ENCODE data around the gene LYZL1. TPM values are rescaled to one million over a fixed set of nuclear protein-coding genes. Genes with fewer than 3 reads are reported as not detected.

The LYZL1 gene
- total RNA-seq, 1 experiment from 2014 or later: not detected

DNA sequence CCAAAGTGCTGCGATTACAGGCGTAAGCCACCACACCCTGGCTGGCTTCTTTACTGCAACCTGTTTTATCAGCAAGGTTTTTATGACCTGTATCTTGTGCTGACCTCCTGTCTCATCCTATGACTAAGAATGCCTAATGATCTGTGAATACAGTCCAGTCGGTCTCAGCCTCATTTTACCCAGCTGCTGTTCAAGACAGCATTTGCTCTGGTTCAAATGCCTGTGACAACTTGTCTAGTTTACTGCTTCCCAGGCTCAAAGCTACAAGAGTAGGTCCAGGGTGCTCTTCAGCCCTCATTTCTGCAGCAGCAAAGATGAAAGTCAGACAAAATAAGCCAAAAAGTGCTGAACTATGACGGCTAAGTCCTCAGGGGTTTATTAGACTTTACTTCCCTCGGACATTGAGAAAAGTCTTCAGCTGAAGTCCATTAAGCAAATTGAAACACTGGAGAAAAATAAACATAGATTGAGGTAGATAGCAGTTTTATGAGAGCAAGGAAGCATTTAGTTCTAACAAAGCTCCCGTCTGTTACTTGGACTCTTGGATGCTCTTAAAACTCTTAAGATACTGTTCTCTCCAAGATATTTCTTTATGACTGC lies 12.5 kb upstream of the LYZL1 start (continued):
- TF ChIP-seq, protein P1, sequence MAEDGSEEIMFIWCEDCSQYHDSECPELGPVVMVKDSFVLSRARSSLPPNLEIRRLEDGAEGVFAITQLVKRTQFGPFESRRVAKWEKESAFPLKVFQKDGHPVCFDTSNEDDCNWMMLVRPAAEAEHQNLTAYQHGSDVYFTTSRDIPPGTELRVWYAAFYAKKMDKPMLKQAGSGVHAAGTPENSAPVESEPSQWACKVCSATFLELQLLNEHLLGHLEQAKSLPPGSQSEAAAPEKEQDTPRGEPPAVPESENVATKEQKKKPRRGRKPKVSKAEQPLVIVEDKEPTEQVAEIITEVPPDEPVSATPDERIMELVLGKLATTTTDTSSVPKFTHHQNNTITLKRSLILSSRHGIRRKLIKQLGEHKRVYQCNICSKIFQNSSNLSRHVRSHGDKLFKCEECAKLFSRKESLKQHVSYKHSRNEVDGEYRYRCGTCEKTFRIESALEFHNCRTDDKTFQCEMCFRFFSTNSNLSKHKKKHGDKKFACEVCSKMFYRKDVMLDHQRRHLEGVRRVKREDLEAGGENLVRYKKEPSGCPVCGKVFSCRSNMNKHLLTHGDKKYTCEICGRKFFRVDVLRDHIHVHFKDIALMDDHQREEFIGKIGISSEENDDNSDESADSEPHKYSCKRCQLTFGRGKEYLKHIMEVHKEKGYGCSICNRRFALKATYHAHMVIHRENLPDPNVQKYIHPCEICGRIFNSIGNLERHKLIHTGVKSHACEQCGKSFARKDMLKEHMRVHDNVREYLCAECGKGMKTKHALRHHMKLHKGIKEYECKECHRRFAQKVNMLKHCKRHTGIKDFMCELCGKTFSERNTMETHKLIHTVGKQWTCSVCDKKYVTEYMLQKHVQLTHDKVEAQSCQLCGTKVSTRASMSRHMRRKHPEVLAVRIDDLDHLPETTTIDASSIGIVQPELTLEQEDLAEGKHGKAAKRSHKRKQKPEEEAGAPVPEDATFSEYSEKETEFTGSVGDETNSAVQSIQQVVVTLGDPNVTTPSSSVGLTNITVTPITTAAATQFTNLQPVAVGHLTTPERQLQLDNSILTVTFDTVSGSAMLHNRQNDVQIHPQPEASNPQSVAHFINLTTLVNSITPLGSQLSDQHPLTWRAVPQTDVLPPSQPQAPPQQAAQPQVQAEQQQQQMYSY (CRISPR knock-in tag; IDR thresholded peaks at IDR 0.05): no peak
- TF ChIP-seq ATF1 (CRISPR knock-in tag; IDR thresholded peaks at IDR 0.05): no peak
- no peak for TF ChIP-seq NR1H2 (CRISPR knock-in tag; IDR thresholded peaks at IDR 0.05)
- no peak for TF ChIP-seq IRF2 (CRISPR knock-in tag; IDR thresholded peaks at IDR 0.05; ENCODE audit: borderline replicate concordance, low read depth)
- TF ChIP-seq, protein P2, sequence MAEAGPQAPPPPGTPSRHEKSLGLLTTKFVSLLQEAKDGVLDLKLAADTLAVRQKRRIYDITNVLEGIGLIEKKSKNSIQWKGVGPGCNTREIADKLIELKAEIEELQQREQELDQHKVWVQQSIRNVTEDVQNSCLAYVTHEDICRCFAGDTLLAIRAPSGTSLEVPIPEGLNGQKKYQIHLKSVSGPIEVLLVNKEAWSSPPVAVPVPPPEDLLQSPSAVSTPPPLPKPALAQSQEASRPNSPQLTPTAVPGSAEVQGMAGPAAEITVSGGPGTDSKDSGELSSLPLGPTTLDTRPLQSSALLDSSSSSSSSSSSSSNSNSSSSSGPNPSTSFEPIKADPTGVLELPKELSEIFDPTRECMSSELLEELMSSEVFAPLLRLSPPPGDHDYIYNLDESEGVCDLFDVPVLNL (CRISPR knock-in tag; IDR thresholded peaks at IDR 0.05; ENCODE audit: borderline replicate concordance, low read depth): no peak

DNA sequence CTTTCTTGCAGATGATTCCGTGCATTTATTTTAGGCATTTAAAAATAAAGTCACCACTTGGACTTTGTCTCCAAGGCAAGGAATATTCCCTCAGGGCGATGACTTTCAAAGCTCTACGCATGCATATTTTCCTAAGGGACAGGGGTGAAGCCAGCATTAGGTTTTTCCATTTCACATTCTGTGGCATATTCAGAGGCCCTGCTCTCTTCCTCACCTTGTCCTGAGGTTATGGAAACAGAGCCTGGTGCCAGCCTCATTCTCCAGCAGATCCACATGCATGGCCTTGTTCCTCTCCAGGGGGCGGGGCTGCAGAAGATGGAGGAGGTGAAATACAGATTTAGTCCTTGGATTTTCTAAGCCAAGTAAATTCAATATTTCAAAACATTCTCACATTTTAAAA lies 11.6 kb upstream of the LYZL1 start:
- H3K9me3 Mint-ChIP-seq: peaks cover 4% of the 10 kb centered on the region
- no peak for DNase-seq (ENCODE audit: low spot score)
- ChIA-PET CTCF (no interaction called here), POLR2A (no interaction called here)
- H3K4me1 Mint-ChIP-seq: peaks cover 14% of the 10 kb centered on the region
- no peak overlapping the region for H3K4me3 Mint-ChIP-seq
- H3K27ac Mint-ChIP-seq: no peak overlapping the region
- ATAC-seq: no peak; the same call in 1 of the 2 replicates
- no peaks in the 10 kb centered on the region for H3K27me3 Mint-ChIP-seq (ENCODE audit: low read depth)
- H3K36me3 Mint-ChIP-seq: 0 out of 2 replicates have a peak, but pooled peaks cover 3% of the 10 kb centered on the region
- TF ChIP-seq, protein P3, sequence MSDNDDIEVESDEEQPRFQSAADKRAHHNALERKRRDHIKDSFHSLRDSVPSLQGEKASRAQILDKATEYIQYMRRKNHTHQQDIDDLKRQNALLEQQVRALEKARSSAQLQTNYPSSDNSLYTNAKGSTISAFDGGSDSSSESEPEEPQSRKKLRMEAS (CRISPR knock-in tag; IDR thresholded peaks at IDR 0.05): no peak
- TF ChIP-seq, protein P4, sequence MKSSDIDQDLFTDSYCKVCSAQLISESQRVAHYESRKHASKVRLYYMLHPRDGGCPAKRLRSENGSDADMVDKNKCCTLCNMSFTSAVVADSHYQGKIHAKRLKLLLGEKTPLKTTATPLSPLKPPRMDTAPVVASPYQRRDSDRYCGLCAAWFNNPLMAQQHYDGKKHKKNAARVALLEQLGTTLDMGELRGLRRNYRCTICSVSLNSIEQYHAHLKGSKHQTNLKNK (CRISPR knock-in tag; IDR thresholded peaks at IDR 0.05): no peak

DNA sequence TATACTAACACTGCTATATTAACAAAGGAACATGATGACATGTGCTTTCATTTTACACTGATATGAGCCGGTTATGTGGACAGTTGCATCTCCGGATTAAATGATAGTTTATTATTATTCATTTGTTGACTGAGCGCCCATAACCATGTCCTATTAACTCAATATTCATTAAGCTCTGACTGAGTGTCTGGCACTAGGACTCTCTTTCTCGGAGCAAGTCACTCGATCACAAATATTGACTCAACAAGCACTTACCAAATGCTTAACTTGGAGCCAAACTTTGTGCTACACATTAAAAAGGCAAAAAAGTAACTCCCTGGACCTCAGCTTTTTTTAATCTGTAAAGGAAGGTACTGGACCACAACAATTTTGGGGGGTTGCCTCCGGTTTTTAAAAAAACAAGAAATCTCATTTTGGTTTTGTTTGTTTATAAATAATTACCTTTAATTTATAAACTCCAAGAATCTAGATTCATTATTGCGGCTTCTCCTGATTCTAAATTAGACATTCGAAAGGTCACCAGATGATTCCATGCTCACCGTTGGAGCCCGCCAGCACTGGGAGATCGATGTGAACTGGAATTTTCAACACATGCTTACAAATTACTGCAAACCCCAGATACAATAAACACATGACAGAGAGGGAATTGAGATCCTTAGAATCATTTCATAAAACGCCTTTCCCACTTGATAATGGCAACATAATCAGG lies 8.9 kb upstream of the LYZL1 start:
- CTCF ChIA-PET: no interaction called here
- H3K36me3 Mint-ChIP-seq: 0 out of 2 replicates have a peak, but pooled peaks cover 3% of the 10 kb centered on the region
- no peak for TF ChIP-seq ATF1 (CRISPR knock-in tag; IDR thresholded peaks at IDR 0.05)
- TF ChIP-seq, protein P3 (CRISPR knock-in tag; IDR thresholded peaks at IDR 0.05): no peak
- TF ChIP-seq, protein P5, sequence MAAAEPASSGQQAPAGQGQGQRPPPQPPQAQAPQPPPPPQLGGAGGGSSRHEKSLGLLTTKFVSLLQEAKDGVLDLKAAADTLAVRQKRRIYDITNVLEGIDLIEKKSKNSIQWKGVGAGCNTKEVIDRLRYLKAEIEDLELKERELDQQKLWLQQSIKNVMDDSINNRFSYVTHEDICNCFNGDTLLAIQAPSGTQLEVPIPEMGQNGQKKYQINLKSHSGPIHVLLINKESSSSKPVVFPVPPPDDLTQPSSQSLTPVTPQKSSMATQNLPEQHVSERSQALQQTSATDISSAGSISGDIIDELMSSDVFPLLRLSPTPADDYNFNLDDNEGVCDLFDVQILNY (CRISPR knock-in tag; IDR thresholded peaks at IDR 0.05): no peak
- no peak for TF ChIP-seq HMGA2 (CRISPR knock-in tag; IDR thresholded peaks at IDR 0.05)
- no peak for TF ChIP-seq FOXK1 (CRISPR knock-in tag; IDR thresholded peaks at IDR 0.05)

DNA sequence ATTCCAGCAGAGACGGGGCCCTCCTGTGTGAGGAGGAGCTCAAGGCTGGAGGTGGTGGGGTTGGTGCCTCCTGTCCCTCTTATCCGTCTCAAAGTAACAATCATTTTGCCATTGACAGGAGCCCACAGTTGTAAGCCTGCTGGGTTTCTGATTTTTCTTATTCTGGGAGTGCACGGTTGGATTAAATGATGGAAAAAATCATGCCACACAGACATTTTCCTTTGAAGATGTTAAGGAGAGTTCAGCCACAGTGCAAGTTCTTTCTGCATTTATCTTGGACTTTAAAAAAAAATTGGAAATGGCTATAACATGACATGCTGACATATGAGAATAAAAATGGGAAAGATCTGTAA lies 8.4 kb upstream of the LYZL1 start:
- Mint-ChIP-seq H3K36me3 (0 out of 2 replicates have a peak, but pooled peaks cover under 1% of the 10 kb centered on the region), H3K27me3 (ENCODE audit: low read depth) (no peaks in the 10 kb centered on the region), H3K4me1 (peaks cover 18% of the 10 kb centered on the region), H3K4me3 (no peak overlapping the region), H3K9me3 (peaks cover 1% of the 10 kb centered on the region), H3K27ac (no peak overlapping the region)
- ChIA-PET CTCF (no interaction called here), POLR2A (interaction anchor here (0.6 kb wide), 1 partner anchor 87 kb away, joined by 4 read pairs; no protein-coding TSS in a partner anchor)
- DNase-seq (ENCODE audit: low spot score): no peak
- no peak for ATAC-seq
- TF ChIP-seq CREB1 (CRISPR knock-in tag; IDR thresholded peaks at IDR 0.05) (no peak), ZNF416 (CRISPR knock-in tag; IDR thresholded peaks at IDR 0.05) (no peak), NFATC4 (CRISPR knock-in tag; IDR thresholded peaks at IDR 0.05) (no peak)
- TF ChIP-seq, protein P6, sequence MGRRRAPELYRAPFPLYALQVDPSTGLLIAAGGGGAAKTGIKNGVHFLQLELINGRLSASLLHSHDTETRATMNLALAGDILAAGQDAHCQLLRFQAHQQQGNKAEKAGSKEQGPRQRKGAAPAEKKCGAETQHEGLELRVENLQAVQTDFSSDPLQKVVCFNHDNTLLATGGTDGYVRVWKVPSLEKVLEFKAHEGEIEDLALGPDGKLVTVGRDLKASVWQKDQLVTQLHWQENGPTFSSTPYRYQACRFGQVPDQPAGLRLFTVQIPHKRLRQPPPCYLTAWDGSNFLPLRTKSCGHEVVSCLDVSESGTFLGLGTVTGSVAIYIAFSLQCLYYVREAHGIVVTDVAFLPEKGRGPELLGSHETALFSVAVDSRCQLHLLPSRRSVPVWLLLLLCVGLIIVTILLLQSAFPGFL (CRISPR knock-in tag; IDR thresholded peaks at IDR 0.05; ENCODE audit: borderline replicate concordance): no peak
- TF ChIP-seq, protein P7, sequence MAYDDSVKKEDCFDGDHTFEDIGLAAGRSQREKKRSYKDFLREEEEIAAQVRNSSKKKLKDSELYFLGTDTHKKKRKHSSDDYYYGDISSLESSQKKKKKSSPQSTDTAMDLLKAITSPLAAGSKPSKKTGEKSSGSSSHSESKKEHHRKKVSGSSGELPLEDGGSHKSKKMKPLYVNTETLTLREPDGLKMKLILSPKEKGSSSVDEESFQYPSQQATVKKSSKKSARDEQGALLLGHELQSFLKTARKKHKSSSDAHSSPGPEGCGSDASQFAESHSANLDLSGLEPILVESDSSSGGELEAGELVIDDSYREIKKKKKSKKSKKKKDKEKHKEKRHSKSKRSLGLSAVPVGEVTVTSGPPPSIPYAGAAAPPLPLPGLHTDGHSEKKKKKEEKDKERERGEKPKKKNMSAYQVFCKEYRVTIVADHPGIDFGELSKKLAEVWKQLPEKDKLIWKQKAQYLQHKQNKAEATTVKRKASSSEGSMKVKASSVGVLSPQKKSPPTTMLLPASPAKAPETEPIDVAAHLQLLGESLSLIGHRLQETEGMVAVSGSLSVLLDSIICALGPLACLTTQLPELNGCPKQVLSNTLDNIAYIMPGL (CRISPR knock-in tag; IDR thresholded peaks at IDR 0.05): no peak
- TF ChIP-seq, protein P8, sequence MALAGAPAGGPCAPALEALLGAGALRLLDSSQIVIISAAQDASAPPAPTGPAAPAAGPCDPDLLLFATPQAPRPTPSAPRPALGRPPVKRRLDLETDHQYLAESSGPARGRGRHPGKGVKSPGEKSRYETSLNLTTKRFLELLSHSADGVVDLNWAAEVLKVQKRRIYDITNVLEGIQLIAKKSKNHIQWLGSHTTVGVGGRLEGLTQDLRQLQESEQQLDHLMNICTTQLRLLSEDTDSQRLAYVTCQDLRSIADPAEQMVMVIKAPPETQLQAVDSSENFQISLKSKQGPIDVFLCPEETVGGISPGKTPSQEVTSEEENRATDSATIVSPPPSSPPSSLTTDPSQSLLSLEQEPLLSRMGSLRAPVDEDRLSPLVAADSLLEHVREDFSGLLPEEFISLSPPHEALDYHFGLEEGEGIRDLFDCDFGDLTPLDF (CRISPR knock-in tag; IDR thresholded peaks at IDR 0.05): no peak

More for the DNA sequence above, 8.9 kb upstream of the LYZL1 start:
- peaks cover 4% of the 10 kb centered on the region for H3K9me3 Mint-ChIP-seq
- ATAC-seq (no peak), DNase-seq (ENCODE audit: low spot score) (no peak)
- H3K4me3 Mint-ChIP-seq: no peak overlapping the region
- H3K4me1 Mint-ChIP-seq: peaks cover 14% of the 10 kb centered on the region
- no peaks in the 10 kb centered on the region for H3K27me3 Mint-ChIP-seq (ENCODE audit: low read depth)
- POLR2A ChIA-PET: interaction anchor here (0.6 kb wide), 1 partner anchor 86 kb away, joined by 4 read pairs; no protein-coding TSS in a partner anchor
- H3K27ac Mint-ChIP-seq: no peak overlapping the region
